ENCODE results near the gene WWC1. TPM values are rescaled to one million over a fixed set of nuclear protein-coding genes. Genes with fewer than 3 reads are reported as not detected.
"Not testable (repeated sequence)": the region's sequence is repeated elsewhere in the genome, so short reads cannot be mapped to it uniquely, and the experiment has no call there.

Gene WWC1
- total RNA-seq, 1 experiment from 2014 or later: 108 TPM

- peaks cover 67% of the 10 kb centered on the region for H3K36me3 Mint-ChIP-seq (ENCODE audit: insufficient read depth, unreplicated experiment)
- ChIA-PET CTCF (interaction anchor here (0.7 kb wide), 1 partner anchor 121 kb away, joined by 3 read pairs; no protein-coding TSS in a partner anchor), POLR2A (no interaction called here)
- H3K9me3 ChIP-seq: no peaks in the 10 kb centered on the region
- peak; percentile 78 to 79 for DNase-seq
- H3K4me1 ChIP-seq: peaks cover 86% of the 10 kb centered on the region
- intact Hi-C loops (cut with micrococcal nuclease; ENCODE audit: unreplicated experiment): loop anchor here (1.0 kb wide), 3 partner anchors 7 to 14 kb away; no protein-coding TSS in a partner anchor
- H3K27me3 ChIP-seq (replicated peaks; ENCODE audit: control insufficient read depth, insufficient read depth, low read length): no peaks in the 10 kb centered on the region
- peaks cover 59% of the 10 kb centered on the region for H3K4me1 Mint-ChIP-seq (ENCODE audit: low read depth, unreplicated experiment)
- H3K4me3 Mint-ChIP-seq (ENCODE audit: unreplicated experiment): peak overlapping the region; percentile 67
- H3K4me3 ChIP-seq (ENCODE audit: low read depth, low read length): 0 out of 2 replicates have a peak overlapping the region, but pooled peaks have one; percentile 5
- BruUV-seq (replicated peaks): no TSS peak
- peak overlapping the region; percentile 83 for H3K27ac Mint-ChIP-seq (ENCODE audit: unreplicated experiment)
- H3K9me3 Mint-ChIP-seq (ENCODE audit: unreplicated experiment): no peaks in the 10 kb centered on the region
- TF ChIP-seq CTCF (IDR thresholded peaks at IDR 0.05; ENCODE audit: insufficient read depth in 1 of 2, low read depth in 1 of 2, low read length in 1 of 2, severe bottlenecking in 1 of 2, unreplicated experiment in 1 of 2): no peak
- no peaks in the 10 kb centered on the region for H3K27me3 Mint-ChIP-seq (ENCODE audit: insufficient read depth, unreplicated experiment)
- no peaks in the 10 kb centered on the region for H3K36me3 ChIP-seq (ENCODE audit: control insufficient read depth, insufficient read depth, low read length)
Observed at GRCh38 chr5:168308976-168309598, 17.6 kb downstream of the WWC1 start.

- H3K9me3 ChIP-seq; H3K4me3 Mint-ChIP-seq (ENCODE audit: unreplicated experiment); H3K27me3 ChIP-seq (replicated peaks; ENCODE audit: control insufficient read depth, insufficient read depth, low read length); H3K27me3 Mint-ChIP-seq (ENCODE audit: insufficient read depth, unreplicated experiment); H3K9me3 Mint-ChIP-seq (ENCODE audit: unreplicated experiment); H3K36me3 ChIP-seq (ENCODE audit: control insufficient read depth, insufficient read depth, low read length); intact Hi-C loops (cut with micrococcal nuclease; ENCODE audit: unreplicated experiment); H3K4me3 ChIP-seq (ENCODE audit: low read depth, low read length); POLR2A ChIA-PET; DNase-seq; BruUV-seq (replicated peaks): not testable (repeated sequence)
- CTCF ChIA-PET: interaction anchor here (0.8 to 2.2 kb wide), 2 partner anchors 17 to 18 kb away, joined by 3 to 12 read pairs; partner anchors contain the start of gene WWC1
- peaks cover 90% of the 10 kb centered on the region for H3K4me1 ChIP-seq
- peaks cover 71% of the 10 kb centered on the region for H3K36me3 Mint-ChIP-seq (ENCODE audit: insufficient read depth, unreplicated experiment)
- peak overlapping the region; percentile 82 for H3K27ac Mint-ChIP-seq (ENCODE audit: unreplicated experiment)
- H3K4me1 Mint-ChIP-seq (ENCODE audit: low read depth, unreplicated experiment): peaks cover 61% of the 10 kb centered on the region
Observed at GRCh38 chr5:168310541-168310940, 19.1 kb downstream of the WWC1 start.

- DNase-seq: peak in 1 of 2 experiments; percentile 71
- no peaks in the 10 kb centered on the region for H3K27me3 ChIP-seq (replicated peaks; ENCODE audit: control insufficient read depth, insufficient read depth, low read length)
- no TSS peak for BruUV-seq (replicated peaks)
- Mint-ChIP-seq H3K36me3 (ENCODE audit: insufficient read depth, unreplicated experiment) (peaks cover 70% of the 10 kb centered on the region), H3K4me3 (ENCODE audit: unreplicated experiment) (peak overlapping the region; percentile 42), H3K27me3 (ENCODE audit: insufficient read depth, unreplicated experiment) (no peaks in the 10 kb centered on the region), H3K4me1 (ENCODE audit: low read depth, unreplicated experiment) (peaks cover 59% of the 10 kb centered on the region), H3K9me3 (ENCODE audit: unreplicated experiment) (no peaks in the 10 kb centered on the region), H3K27ac (ENCODE audit: unreplicated experiment) (peak overlapping the region; percentile 82)
- CTCF ChIA-PET: interaction anchor here (0.5 to 2.2 kb wide), 3 partner anchors 16 to 336 kb away, joined by 3 to 12 read pairs (median 8); partner anchors contain the start of gene WWC1
- peak in 1 of 2 experiments; percentile 3 for TF ChIP-seq CTCF (IDR thresholded peaks at IDR 0.05; ENCODE audit: insufficient read depth in 1 of 2, low read depth in 1 of 2, low read length in 1 of 2, severe bottlenecking in 1 of 2, unreplicated experiment in 1 of 2)
- intact Hi-C loops (cut with micrococcal nuclease; ENCODE audit: unreplicated experiment): no loop called here
- peaks cover 88% of the 10 kb centered on the region for H3K4me1 ChIP-seq
- H3K36me3 ChIP-seq (ENCODE audit: control insufficient read depth, insufficient read depth, low read length): no peaks in the 10 kb centered on the region
- H3K4me3 ChIP-seq (ENCODE audit: low read depth, low read length): no peak overlapping the region
- POLR2A ChIA-PET: no interaction called here
- no peaks in the 10 kb centered on the region for H3K9me3 ChIP-seq
Observed at GRCh38 chr5:168311061-168311566, 19.7 kb downstream of the WWC1 start.

Measured in Caco-2 (cell line).